ENCODE measurements around the gene PRG2. TPM values are rescaled to one million over a fixed set of nuclear protein-coding genes. Genes with fewer than 3 reads are reported as not detected.

PRG2 gene
- total and polyA plus RNA-seq, 2 of the 13 experiments (the other 11 are each of a cell fraction or from before 2014, with no cell fraction given), result not detected

DNA sequence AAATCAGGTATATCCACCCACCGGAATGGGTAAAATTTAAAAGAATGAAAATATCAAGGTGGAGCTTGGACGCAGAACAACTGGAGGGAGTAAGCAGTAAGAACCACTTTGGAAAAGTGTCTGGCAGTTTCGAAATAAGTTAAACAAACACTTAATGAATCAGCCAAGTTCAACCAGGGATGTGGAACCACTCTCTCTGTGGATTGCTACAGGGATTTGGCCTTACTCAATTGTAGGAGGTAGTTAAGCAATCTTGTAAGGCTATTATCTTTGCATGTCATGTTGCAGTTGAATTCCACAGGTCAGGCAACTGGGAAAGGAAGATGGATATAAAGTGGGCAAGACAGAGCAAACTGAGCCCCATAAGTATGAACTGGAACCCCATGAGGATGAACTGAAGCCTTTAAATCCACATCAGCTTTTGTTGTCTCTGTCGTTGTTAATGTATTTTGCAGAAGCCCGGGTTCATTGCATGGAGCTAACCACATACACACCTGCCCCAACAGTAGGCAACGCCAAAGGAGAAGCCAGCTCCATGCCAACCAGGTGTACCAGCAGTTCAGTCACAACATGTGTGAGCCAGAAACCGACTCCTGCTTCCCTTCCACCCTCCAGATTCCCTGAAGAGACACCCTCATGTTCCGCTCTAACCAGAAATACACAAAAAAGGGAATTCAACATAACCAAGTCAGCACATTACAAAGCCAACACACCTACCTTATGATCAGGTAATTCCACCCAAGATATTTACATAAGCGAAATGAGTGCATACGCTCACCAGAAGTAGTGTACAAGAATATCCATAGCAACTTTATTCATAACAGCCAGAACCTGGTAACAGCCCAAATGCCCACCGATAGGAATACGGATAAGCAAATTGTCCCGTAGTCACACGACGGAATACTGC, 44.4 kb upstream of the PRG2 start (continued):
- no peak for TF ChIP-seq TEAD2 (CRISPR knock-in tag; IDR thresholded peaks at IDR 0.05)
- TF ChIP-seq DDIT3 (CRISPR knock-in tag; IDR thresholded peaks at IDR 0.05), result 0 out of 2 replicates have a peak, but pooled peaks have one; percentile 47
- TF ChIP-seq ZNF782 (CRISPR knock-in tag; IDR thresholded peaks at IDR 0.05; ENCODE audit: borderline replicate concordance), result no peak
- TF ChIP-seq ZNF414 (CRISPR knock-in tag; IDR thresholded peaks at IDR 0.05), result peak; percentile 74; the same call in 1 of the 2 replicates
- TF ChIP-seq ZFX (CRISPR knock-in tag; IDR thresholded peaks at IDR 0.05; ENCODE audit: low read depth), result no peak
- TF ChIP-seq, protein P1, sequence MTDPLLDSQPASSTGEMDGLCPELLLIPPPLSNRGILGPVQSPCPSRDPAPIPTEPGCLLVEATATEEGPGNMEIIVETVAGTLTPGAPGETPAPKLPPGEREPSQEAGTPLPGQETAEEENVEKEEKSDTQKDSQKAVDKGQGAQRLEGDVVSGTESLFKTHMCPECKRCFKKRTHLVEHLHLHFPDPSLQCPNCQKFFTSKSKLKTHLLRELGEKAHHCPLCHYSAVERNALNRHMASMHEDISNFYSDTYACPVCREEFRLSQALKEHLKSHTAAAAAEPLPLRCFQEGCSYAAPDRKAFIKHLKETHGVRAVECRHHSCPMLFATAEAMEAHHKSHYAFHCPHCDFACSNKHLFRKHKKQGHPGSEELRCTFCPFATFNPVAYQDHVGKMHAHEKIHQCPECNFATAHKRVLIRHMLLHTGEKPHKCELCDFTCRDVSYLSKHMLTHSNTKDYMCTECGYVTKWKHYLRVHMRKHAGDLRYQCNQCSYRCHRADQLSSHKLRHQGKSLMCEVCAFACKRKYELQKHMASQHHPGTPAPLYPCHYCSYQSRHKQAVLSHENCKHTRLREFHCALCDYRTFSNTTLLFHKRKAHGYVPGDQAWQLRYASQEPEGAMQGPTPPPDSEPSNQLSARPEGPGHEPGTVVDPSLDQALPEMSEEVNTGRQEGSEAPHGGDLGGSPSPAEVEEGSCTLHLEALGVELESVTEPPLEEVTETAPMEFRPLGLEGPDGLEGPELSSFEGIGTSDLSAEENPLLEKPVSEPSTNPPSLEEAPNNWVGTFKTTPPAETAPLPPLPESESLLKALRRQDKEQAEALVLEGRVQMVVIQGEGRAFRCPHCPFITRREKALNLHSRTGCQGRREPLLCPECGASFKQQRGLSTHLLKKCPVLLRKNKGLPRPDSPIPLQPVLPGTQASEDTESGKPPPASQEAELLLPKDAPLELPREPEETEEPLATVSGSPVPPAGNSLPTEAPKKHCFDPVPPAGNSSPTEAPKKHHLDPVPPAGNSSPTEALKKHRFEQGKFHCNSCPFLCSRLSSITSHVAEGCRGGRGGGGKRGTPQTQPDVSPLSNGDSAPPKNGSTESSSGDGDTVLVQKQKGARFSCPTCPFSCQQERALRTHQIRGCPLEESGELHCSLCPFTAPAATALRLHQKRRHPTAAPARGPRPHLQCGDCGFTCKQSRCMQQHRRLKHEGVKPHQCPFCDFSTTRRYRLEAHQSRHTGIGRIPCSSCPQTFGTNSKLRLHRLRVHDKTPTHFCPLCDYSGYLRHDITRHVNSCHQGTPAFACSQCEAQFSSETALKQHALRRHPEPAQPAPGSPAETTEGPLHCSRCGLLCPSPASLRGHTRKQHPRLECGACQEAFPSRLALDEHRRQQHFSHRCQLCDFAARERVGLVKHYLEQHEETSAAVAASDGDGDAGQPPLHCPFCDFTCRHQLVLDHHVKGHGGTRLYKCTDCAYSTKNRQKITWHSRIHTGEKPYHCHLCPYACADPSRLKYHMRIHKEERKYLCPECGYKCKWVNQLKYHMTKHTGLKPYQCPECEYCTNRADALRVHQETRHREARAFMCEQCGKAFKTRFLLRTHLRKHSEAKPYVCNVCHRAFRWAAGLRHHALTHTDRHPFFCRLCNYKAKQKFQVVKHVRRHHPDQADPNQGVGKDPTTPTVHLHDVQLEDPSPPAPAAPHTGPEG (CRISPR knock-in tag; IDR thresholded peaks at IDR 0.05), result no peak
- TF ChIP-seq SAP130 (CRISPR knock-in tag; IDR thresholded peaks at IDR 0.05; ENCODE audit: low read depth), result peak; percentile 83
- no peak for TF ChIP-seq MBNL3 (CRISPR knock-in tag; conservative IDR thresholded peaks at IDR 0.05)
- no peak for TF ChIP-seq ZNF382 (CRISPR knock-in tag; IDR thresholded peaks at IDR 0.05; ENCODE audit: borderline replicate concordance)
- TF ChIP-seq SMC3 (IDR thresholded peaks at IDR 0.05; ENCODE audit: low read length), result peak; percentile 74; the same call in 1 of the 2 replicates
- no peak for TF ChIP-seq ZBTB4 (CRISPR knock-in tag; IDR thresholded peaks at IDR 0.05; ENCODE audit: borderline replicate concordance)
- no peak for TF ChIP-seq ZNF431 (CRISPR knock-in tag; IDR thresholded peaks at IDR 0.05; ENCODE audit: borderline replicate concordance, low read depth)
- TF ChIP-seq REXO4 (CRISPR knock-in tag; IDR thresholded peaks at IDR 0.05; ENCODE audit: borderline replicate concordance), result no peak
- 0 out of 2 replicates have a peak, but pooled peaks have one; percentile 25 for TF ChIP-seq TCF7 (IDR thresholded peaks at IDR 0.05; ENCODE audit: low read depth)
- TF ChIP-seq ZNF598 (CRISPR knock-in tag; IDR thresholded peaks at IDR 0.05; ENCODE audit: borderline replicate concordance), result no peak
- no peak for TF ChIP-seq PREB (CRISPR knock-in tag; IDR thresholded peaks at IDR 0.05)
